HG03571 (cell line): Measurements from ENCODE around the gene SPINK7.
"Not testable (repeated sequence)": the region's sequence is repeated elsewhere in the genome, so short reads cannot be mapped to it uniquely, and the experiment has no call there.

ENCODE experiments used
- ATAC-seq: cut with Tn5 transposase; IDR thresholded peaks from one replicate; pipeline ENCODE4 v1.9.1; 2021; ENCODE audit not compliant: unreplicated experiment

SPINK7 gene

GRCh38 chr5:148312153-148312552 is at the start of gene SPINK7:
TSS of gene SPINK7 (plus strand) at chr5:148312423. CDS start at chr5:148312484, 61 bp downstream.
- ATAC-seq = no peak

GRCh38 chr5:148267962-148268361 is 44.3 kb upstream of the SPINK7 start:
- no peak for ATAC-seq

GRCh38 chr5:148268566-148268965 is 43.7 kb upstream of the SPINK7 start, which contains the start of gene SPINK13:
TSS of gene SPINK13 (plus strand) at chr5:148268794. CDS start at chr5:148270073, 1,279 bp downstream.
- no peak for ATAC-seq

- not testable (repeated sequence) for ATAC-seq
Measured at GRCh38 chr5:148275129-148275528, 37.1 kb upstream of the SPINK7 start.

- not testable (repeated sequence) for ATAC-seq
Measured at GRCh38 chr5:148280893-148281292, 31.3 kb upstream of the SPINK7 start.

- not testable (repeated sequence) for ATAC-seq
Measured at GRCh38 chr5:148281336-148281735, 30.9 kb upstream of the SPINK7 start.

- no peak for ATAC-seq
Measured at GRCh38 chr5:148290271-148291195, 21.7 kb upstream of the SPINK7 start.

GRCh38 chr5:148297731-148298130 is 14.5 kb upstream of the SPINK7 start:
- ATAC-seq = no peak

- no peak for ATAC-seq
Measured at GRCh38 chr5:148306446-148306845, 5.8 kb upstream of the SPINK7 start.

- no peak for ATAC-seq
Measured at GRCh38 chr5:148309019-148309418, 3.2 kb upstream of the SPINK7 start.

GRCh38 chr5:148309746-148310145 is 2.5 kb upstream of the SPINK7 start:
- ATAC-seq = no peak

GRCh38 chr5:148311484-148311883 is 739 bp upstream of the SPINK7 start:
- ATAC-seq = no peak

- ATAC-seq = no peak
Measured at GRCh38 chr5:148314187-148314586, 2.0 kb downstream of the SPINK7 start.

- ATAC-seq = no peak
Measured at GRCh38 chr5:148314731-148315130, 2.5 kb downstream of the SPINK7 start.

- ATAC-seq = not testable (repeated sequence)
Measured at GRCh38 chr5:148320011-148320963, 8.1 kb downstream of the SPINK7 start.

GRCh38 chr5:148333262-148333849 is 21.1 kb downstream of the SPINK7 start:
- ATAC-seq = no peak

GRCh38 chr5:148335259-148335658 is 23.0 kb downstream of the SPINK7 start, which contains the start of gene SPINK9:
TSS of gene SPINK9 (plus strand) at chr5:148335559. CDS start at chr5:148335614, 55 bp downstream.
- ATAC-seq = no peak

- no peak for ATAC-seq
Measured at GRCh38 chr5:148336704-148337435, 24.6 kb downstream of the SPINK7 start.

- no peak for ATAC-seq
Measured at GRCh38 chr5:148342371-148343045, 30.3 kb downstream of the SPINK7 start.

GRCh38 chr5:148343046-148343407 is 30.8 kb downstream of the SPINK7 start:
- ATAC-seq = no peak
